Fibroblast of lung (primary cell): ENCODE measurements around the gene OIP5. TPM values are rescaled to one million over a fixed set of nuclear protein-coding genes. Genes with fewer than 3 reads are reported as not detected.
"Not testable (repeated sequence)": the region's sequence is repeated elsewhere in the genome, so short reads cannot be mapped to it uniquely, and the experiment has no call there.

ENCODE experiments used
- DNase-seq, 2 donors: peaks; one replicate each; pipeline versions ENCODE4 v3.0.0 to v3.0.0-alpha.2; 2010; ENCODE audit warnings: low read depth in 2 of 2
- H2AFZ ChIP-seq: 2 replicates; pipeline ENCODE4 v1.5.1; 2012; ENCODE audit warnings: low read length, control low read depth, inconsistent platforms
- H3K27ac ChIP-seq: 2 replicates; pipeline ENCODE4 v1.5.1; 2011; ENCODE audit warnings: low read length, control low read depth; ENCODE audit not compliant: insufficient read depth
- H3K27me3 ChIP-seq: 2 replicates; pipeline ENCODE4 v1.5.1; 2011; ENCODE audit warnings: mild to moderate bottlenecking, low read length; ENCODE audit not compliant: control insufficient read depth, insufficient read depth
- H3K36me3 ChIP-seq: 2 replicates; pipeline ENCODE4 v1.5.1; 2011; ENCODE audit warnings: low read length; ENCODE audit not compliant: control insufficient read depth, insufficient read depth
- H3K4me1 ChIP-seq: 2 replicates; pipeline ENCODE4 v1.5.1; 2011; ENCODE audit warnings: low read length; ENCODE audit not compliant: control insufficient read depth, insufficient read depth; ENCODE audit errors: extremely low read depth
- H3K4me2 ChIP-seq: 2 replicates; pipeline ENCODE4 v1.5.1; 2011; ENCODE audit warnings: low read length, control low read depth; ENCODE audit not compliant: insufficient read depth; ENCODE audit errors: extremely low read depth
- H3K4me3 ChIP-seq, 4 experiments: fragments of 200-600 bp in 1 of 4; sonication (generic) in 1 of 4; replicated peaks in 1 of 4; 2 replicates each; pipeline ENCODE4 v1.5.1; 2011 to 2016; ENCODE audit warnings: low read length in 4 of 4, low read depth in 3 of 4, mild to moderate bottlenecking in 3 of 4, control low read depth in 2 of 4, inconsistent platforms in 1 of 4, mixed read lengths in 1 of 4; ENCODE audit not compliant: insufficient read depth in 1 of 4; ENCODE audit errors: control extremely low read depth in 1 of 4
- H3K79me2 ChIP-seq: 2 replicates; pipeline ENCODE4 v1.5.1; 2012; ENCODE audit warnings: mild to moderate bottlenecking, low read length, inconsistent platforms; ENCODE audit not compliant: control insufficient read depth, insufficient read depth
- H3K9ac ChIP-seq: 2 replicates; pipeline ENCODE4 v1.5.1; 2011; ENCODE audit warnings: mild to moderate bottlenecking, low read length, control low read depth; ENCODE audit not compliant: insufficient read depth
- H3K9me3 ChIP-seq: 2 replicates; pipeline ENCODE4 v1.5.1; 2012; ENCODE audit warnings: low read depth, low read length; ENCODE audit not compliant: control insufficient read depth, insufficient read depth
- H4K20me1 ChIP-seq: 2 replicates; pipeline ENCODE4 v1.5.1; 2011; ENCODE audit warnings: low read length; ENCODE audit not compliant: control insufficient read depth, insufficient read depth; ENCODE audit errors: extremely low read depth
- CTCF ChIP-seq, 2 donors: IDR thresholded peaks in 1 of 2; conservative IDR thresholded peaks in 1 of 2; 1 replicate in 1 of 2; 2 replicates in 1 of 2; pipeline ENCODE4 v1.5.1; 2011 to 2012; ENCODE audit warnings: low read length in 2 of 2, control low read depth in 1 of 2, inconsistent platforms in 1 of 2, low read depth in 1 of 2, mild to moderate bottlenecking in 1 of 2
- EZH2 ChIP-seq: IDR thresholded peaks from 2 replicates; pipeline ENCODE4 v1.5.1; 2012; ENCODE audit warnings: low read length, control low read depth, mild to moderate bottlenecking; ENCODE audit errors: missing control alignments
- polyA plus RNA-seq, 2 donors: library from polyadenylated mRNA; depleted of rRNA in 1 of 2; stranded (reverse) in 1 of 2; unstranded in 1 of 2; fragments of >200 nt; gene quantifications; 2 replicates each; pipeline ENCODE4 v1.2.1, GENCODE V29; 2011 to 2012; ENCODE audit warnings: missing spikeins in 1 of 2
- total RNA-seq: library from RNA; depleted of rRNA; stranded (reverse); fragments of >200 nt; gene quantifications from 2 replicates; pipeline ENCODE4 v1.2.1, GENCODE V29; 2014

The OIP5 gene
- total and polyA plus RNA-seq, 2 donors (not counting 1 experiment from before 2014, with no cell fraction given): 2.0 to 2.4 TPM

GRCh38 chr15:41323611-41324010, 8.8 kb downstream of the OIP5 start:
- TF ChIP-seq CTCF (conservative IDR thresholded peaks at IDR 0.05 in 1 of 2, IDR thresholded peaks at IDR 0.05 in 1 of 2; ENCODE audit: low read depth in 1 of 2, low read length in 2 of 2): no peak
- no peak for TF ChIP-seq EZH2
- Histone ChIP-seq H3K27me3 (no peaks in the 10 kb centered on the region), H3K27ac (no peak overlapping the region), H3K4me2 (no peak overlapping the region), H3K4me3 (no peak overlapping the region), H3K9me3 (no peaks in the 10 kb centered on the region), H4K20me1 (no peaks in the 10 kb centered on the region), H3K9ac (no peak overlapping the region), H3K79me2 (no peaks in the 10 kb centered on the region), H2AFZ (no peak overlapping the region), H3K4me1 (no peaks in the 10 kb centered on the region), H3K36me3 (no peaks in the 10 kb centered on the region)
- no peak for DNase-seq

GRCh38 chr15:41320805-41321330, 11.5 kb downstream of the OIP5 start:
- H3K4me1 ChIP-seq, H4K20me1 ChIP-seq, H3K4me3 ChIP-seq, H3K4me2 ChIP-seq, H3K27ac ChIP-seq, H3K9ac ChIP-seq, H3K79me2 ChIP-seq, H3K27me3 ChIP-seq, DNase-seq, H3K36me3 ChIP-seq, H3K9me3 ChIP-seq, H2AFZ ChIP-seq: not testable (repeated sequence)

GRCh38 chr15:41309226-41309905, 23.0 kb downstream of the OIP5 start:
- Histone ChIP-seq H3K36me3 (no peaks in the 10 kb centered on the region), H3K4me1 (no peaks in the 10 kb centered on the region), H3K79me2 (no peaks in the 10 kb centered on the region), H4K20me1 (no peaks in the 10 kb centered on the region), H3K27me3 (no peaks in the 10 kb centered on the region), H2AFZ (no peak overlapping the region), H3K9ac (no peak overlapping the region), H3K4me2 (no peak overlapping the region), H3K27ac (no peak overlapping the region), H3K9me3 (no peaks in the 10 kb centered on the region), H3K4me3 (no peak overlapping the region)
- DNase-seq: no peak
- TF ChIP-seq CTCF (conservative IDR thresholded peaks at IDR 0.05 in 1 of 2, IDR thresholded peaks at IDR 0.05 in 1 of 2; ENCODE audit: low read depth in 1 of 2, low read length in 2 of 2) (no peak), EZH2 (no peak)
